Ishikawa (cell line): ENCODE results near the gene LFNG.

Experiments used
- CEBPB ChIP-seq: IDR thresholded peaks from 2 replicates; pipeline ENCODE4 v1.6.1; 2012
- CREB1 ChIP-seq: IDR thresholded peaks from 2 replicates; pipeline ENCODE4 v1.6.1; 2012; ENCODE audit warnings: low read depth
- EGR1 ChIP-seq: IDR thresholded peaks from 2 replicates; pipeline ENCODE4 v1.6.1; 2012
- EP300 ChIP-seq: IDR thresholded peaks from 2 replicates; pipeline ENCODE4 v1.6.1; 2012; ENCODE audit warnings: borderline replicate concordance
- FOXM1 ChIP-seq: IDR thresholded peaks from 2 replicates; pipeline ENCODE4 v1.6.1; 2012; ENCODE audit warnings: low read depth, borderline replicate concordance
- MAX ChIP-seq: IDR thresholded peaks from 2 replicates; pipeline ENCODE4 v1.6.1; 2012
- NFIC ChIP-seq: IDR thresholded peaks from 2 replicates; pipeline ENCODE4 v1.6.1; 2012
- RAD21 ChIP-seq: IDR thresholded peaks from 2 replicates; pipeline ENCODE4 v1.6.1; 2012; ENCODE audit warnings: low read depth
- REST ChIP-seq: IDR thresholded peaks from 2 replicates; pipeline ENCODE4 v1.6.1; 2012; ENCODE audit warnings: low read depth, mild to moderate bottlenecking
- TAF1 ChIP-seq: IDR thresholded peaks from 2 replicates; pipeline ENCODE4 v1.6.1; 2012; ENCODE audit warnings: low read depth, mild to moderate bottlenecking
- TCF12 ChIP-seq: IDR thresholded peaks from 2 replicates; pipeline ENCODE4 v1.6.1; 2012; ENCODE audit warnings: low read depth
- TEAD4 ChIP-seq: IDR thresholded peaks from 2 replicates; pipeline ENCODE4 v1.6.1; 2012
- USF1 ChIP-seq: IDR thresholded peaks from 2 replicates; pipeline ENCODE4 v1.6.1; 2012
- YY1 ChIP-seq: IDR thresholded peaks from 2 replicates; pipeline ENCODE4 v1.6.1; 2012; ENCODE audit warnings: low read depth
- ZBTB7A ChIP-seq: IDR thresholded peaks from 2 replicates; pipeline ENCODE4 v1.6.1; 2012; ENCODE audit warnings: low read depth

The LFNG gene

GRCh38 chr7:2507917-2508306 lies 11.7 kb upstream of the LFNG start:
- TF ChIP-seq EP300 (no peak), ZBTB7A (no peak), TCF12 (no peak), USF1 (no peak), TAF1 (no peak), FOXM1 (no peak), YY1 (no peak), REST (no peak), CREB1 (no peak), TEAD4 (no peak)

- TF ChIP-seq CREB1 (no peak), MAX (peak; percentile 85), NFIC (no peak), TEAD4 (peak; percentile 73), TAF1 (no peak), RAD21 (no peak), ZBTB7A (peak; percentile 75; the same call in 1 of the 2 replicates), YY1 (no peak), USF1 (no peak), EP300 (peak; percentile 16; the same call in 1 of the 2 replicates), TCF12 (peak; percentile 26), REST (no peak), FOXM1 (no peak), CEBPB (no peak), EGR1 (0 out of 2 replicates have a peak, but pooled peaks have one; percentile 29)
Observed at GRCh38 chr7:2508327-2509215, 11.0 kb upstream of the LFNG start.

GRCh38 chr7:2509298-2509906 lies 10.2 kb upstream of the LFNG start:
- TF ChIP-seq TAF1 (no peak), ZBTB7A (peak; percentile 48; the same call in 1 of the 2 replicates)

- no peak for TF ChIP-seq FOXM1
- no peak for TF ChIP-seq YY1
- TF ChIP-seq MAX = no peak
- TF ChIP-seq EGR1 = no peak
- no peak for TF ChIP-seq CEBPB
- TF ChIP-seq NFIC = no peak
- TF ChIP-seq EP300 = no peak
- no peak for TF ChIP-seq TEAD4
- no peak for TF ChIP-seq ZBTB7A
Observed at GRCh38 chr7:2510130-2510776, 9.3 kb upstream of the LFNG start.

GRCh38 chr7:2510909-2511768 lies 8.4 kb upstream of the LFNG start:
- TF ChIP-seq RAD21 = no peak
- TF ChIP-seq YY1 = no peak
- no peak for TF ChIP-seq CREB1
- TF ChIP-seq EP300 = no peak
- no peak for TF ChIP-seq FOXM1
- TF ChIP-seq ZBTB7A = no peak
- TF ChIP-seq EGR1 = no peak
- no peak for TF ChIP-seq NFIC
- no peak for TF ChIP-seq REST
- TF ChIP-seq CEBPB = no peak
- no peak for TF ChIP-seq TAF1
- TF ChIP-seq USF1 = no peak
- no peak for TF ChIP-seq TEAD4
- no peak for TF ChIP-seq MAX
- TF ChIP-seq TCF12 = no peak
